HUES48 (cell line): ENCODE data around the gene HOXA7.

Experiments used
- H3K27ac ChIP-seq: one replicate; pipeline ENCODE4 v1.7.0; 2013; ENCODE audit warnings: low read depth, low read length, inconsistent platforms
- H3K27me3 ChIP-seq: 2 replicates; pipeline ENCODE4 v1.6.1; 2013; ENCODE audit warnings: mild to moderate bottlenecking, low read length; ENCODE audit not compliant: control insufficient read depth, insufficient read depth
- H3K36me3 ChIP-seq: 2 replicates; pipeline ENCODE4 v1.6.1; 2013; ENCODE audit warnings: low read length; ENCODE audit not compliant: control insufficient read depth, insufficient read depth
- H3K4me1 ChIP-seq: 2 replicates; pipeline ENCODE4 v1.6.1; 2013; ENCODE audit warnings: mild to moderate bottlenecking, low read length; ENCODE audit not compliant: control insufficient read depth, insufficient read depth
- H3K4me3 ChIP-seq: 2 replicates; pipeline ENCODE4 v1.5.1; 2013; ENCODE audit warnings: mild to moderate bottlenecking, low read depth, low read length
- H3K9ac ChIP-seq: 2 replicates; pipeline ENCODE4 v1.6.1; 2013; ENCODE audit warnings: mild to moderate bottlenecking, low read depth, low read length, moderate library complexity
- H3K9me3 ChIP-seq: 2 replicates; pipeline ENCODE4 v1.6.1; 2013; ENCODE audit warnings: low read length; ENCODE audit not compliant: control insufficient read depth, insufficient read depth

HOXA7 gene

DNA sequence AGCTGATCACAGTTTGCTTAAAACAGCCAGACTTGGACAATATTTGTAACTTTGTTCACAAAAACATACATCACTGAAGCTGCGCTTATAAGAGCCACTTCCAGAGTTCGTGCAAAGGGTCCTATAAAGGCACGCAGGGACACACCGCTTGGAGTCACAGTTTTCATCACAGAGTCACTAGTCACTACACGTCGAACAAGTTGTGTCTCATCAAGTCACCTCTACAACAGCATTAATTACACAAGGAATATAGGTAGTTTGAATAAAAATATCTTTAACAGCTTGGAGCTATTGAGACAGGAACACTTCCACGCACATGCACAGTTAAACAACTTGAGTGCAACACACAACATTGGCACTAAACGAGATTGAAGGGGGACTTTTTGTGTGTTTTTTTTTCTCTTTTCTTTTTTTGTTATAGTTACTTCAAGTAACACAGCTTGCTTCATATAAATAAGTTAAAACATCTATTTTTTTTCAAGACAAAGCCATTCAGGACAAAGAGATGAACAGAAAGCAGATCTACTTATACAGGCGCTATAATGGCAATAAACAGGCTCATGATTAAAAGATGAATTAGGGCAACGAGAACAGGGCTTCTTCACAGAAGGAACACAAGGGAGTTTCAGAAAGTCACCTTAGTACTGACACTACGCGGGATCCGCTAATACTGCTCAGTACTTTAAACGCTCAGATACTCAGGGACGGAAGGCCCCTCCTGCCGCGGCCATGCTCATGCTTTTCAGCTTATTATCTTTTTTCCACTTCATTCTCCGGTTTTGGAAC is 15.1 kb downstream of the HOXA7 start:
- peaks cover 100% of the 10 kb centered on the region for H3K27me3 ChIP-seq
- 0 out of 2 replicates have a peak, but pooled peaks cover 4% of the 10 kb centered on the region for H3K4me1 ChIP-seq
- H3K4me3 ChIP-seq: no peak overlapping the region
- no peaks in the 10 kb centered on the region for H3K36me3 ChIP-seq
- H3K27ac ChIP-seq: no peak overlapping the region
- H3K9ac ChIP-seq: no peak overlapping the region
- no peaks in the 10 kb centered on the region for H3K9me3 ChIP-seq

DNA sequence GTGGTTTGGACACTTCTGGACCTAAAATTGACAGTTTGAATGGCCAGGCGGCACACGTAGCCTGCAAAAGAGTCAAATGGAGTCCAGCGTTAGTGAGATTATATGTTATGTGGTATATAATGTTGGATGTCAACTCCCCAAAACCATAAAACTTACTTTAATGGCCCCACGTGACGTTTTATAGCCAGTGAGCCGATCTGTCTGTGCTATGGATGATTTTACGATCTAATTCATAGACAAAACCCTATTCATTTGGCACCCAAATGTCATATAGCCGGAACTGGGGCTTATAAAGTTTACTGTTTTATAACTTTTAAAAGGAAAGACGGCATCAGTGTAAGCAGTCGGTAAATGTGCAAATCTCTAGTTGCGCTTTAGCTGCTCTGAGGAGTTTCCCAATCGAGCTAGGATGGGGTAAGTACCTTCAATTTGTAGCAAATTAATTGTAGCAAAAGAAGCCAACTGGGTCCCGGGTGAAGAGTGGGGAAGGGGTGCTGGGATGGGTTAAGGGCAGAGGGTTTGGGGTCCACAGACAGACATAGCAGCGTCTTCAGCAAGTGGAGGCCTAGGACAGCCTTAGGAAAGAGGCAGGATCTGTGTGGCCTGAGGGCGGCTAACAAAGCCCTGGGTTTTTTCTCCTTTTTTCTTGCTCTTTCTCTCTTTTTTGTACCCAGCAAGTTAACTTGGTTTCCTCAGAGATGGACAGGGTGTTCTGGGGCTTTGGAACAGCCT is 16.2 kb downstream of the HOXA7 start:
- Histone ChIP-seq H3K9ac (no peak overlapping the region), H3K27me3 (peaks cover 100% of the 10 kb centered on the region), H3K4me3 (no peak overlapping the region), H3K27ac (no peak overlapping the region), H3K4me1 (0 out of 2 replicates have a peak, but pooled peaks cover 4% of the 10 kb centered on the region), H3K36me3 (no peaks in the 10 kb centered on the region), H3K9me3 (no peaks in the 10 kb centered on the region)

DNA sequence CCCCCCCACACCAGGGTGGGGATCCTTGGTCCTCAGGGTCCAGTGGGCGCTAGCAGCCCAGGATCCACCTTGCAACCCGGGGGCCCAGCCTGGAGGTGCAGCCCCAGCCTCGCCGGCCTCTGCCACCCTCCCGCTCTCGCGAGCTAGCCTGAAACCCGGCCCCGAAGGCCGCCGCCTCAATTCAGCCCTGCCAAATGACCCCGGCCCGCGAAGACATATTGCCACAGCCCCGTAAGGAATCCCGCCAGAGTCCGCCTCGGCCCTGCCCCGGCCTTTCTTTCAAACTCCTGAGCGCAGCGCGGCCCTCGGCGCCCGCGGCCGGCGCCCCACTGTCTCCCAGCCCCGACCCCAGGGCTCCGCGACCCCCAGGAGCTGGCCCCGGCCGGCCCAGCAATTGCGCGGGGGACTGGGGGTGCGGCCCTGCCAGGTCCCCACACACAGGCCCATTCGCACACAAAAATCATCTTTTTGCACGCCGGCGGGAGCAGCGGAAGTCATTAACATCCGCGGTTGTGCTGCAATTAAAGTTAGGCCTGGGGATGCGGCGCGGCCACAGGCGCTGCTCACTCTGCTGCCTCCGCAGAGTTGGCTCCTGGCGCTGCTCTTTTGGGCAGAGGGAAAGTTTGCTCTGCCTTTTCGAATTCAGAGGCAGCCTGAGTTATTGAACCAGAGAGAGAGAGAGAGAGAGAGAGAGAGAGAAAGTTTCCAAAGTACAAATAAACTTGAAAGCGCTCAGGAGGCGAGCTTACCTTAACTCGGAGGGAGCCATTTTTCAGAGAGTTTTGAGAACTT is 16.9 kb downstream of the HOXA7 start:
- no peak overlapping the region for H3K9ac ChIP-seq
- peaks cover 100% of the 10 kb centered on the region for H3K27me3 ChIP-seq
- no peaks in the 10 kb centered on the region for H3K36me3 ChIP-seq
- no peak overlapping the region; the same call in 1 of the 2 replicates for H3K4me3 ChIP-seq
- H3K4me1 ChIP-seq: 0 out of 2 replicates have a peak, but pooled peaks cover 4% of the 10 kb centered on the region
- no peaks in the 10 kb centered on the region for H3K9me3 ChIP-seq
- no peak overlapping the region for H3K27ac ChIP-seq

DNA sequence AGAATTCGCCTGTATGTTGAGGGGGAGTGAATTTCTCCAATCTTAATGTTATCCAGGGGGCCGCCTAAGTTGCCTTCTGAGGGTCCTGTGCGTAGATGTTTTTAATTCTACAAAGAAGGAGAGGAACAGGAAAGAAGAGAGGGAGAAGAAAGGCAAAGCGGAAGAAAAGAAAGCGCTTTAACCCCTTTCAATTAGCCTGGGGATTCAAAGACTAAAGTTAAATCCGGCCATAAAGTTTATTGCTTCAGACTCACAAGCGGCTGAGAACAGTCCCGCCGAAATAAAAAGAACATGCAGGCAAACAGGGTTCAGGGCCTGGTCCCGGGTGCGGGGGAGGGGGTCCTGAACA is 17.5 kb downstream of the HOXA7 start:
- Histone ChIP-seq H3K36me3 (no peaks in the 10 kb centered on the region), H3K9ac (no peak overlapping the region), H3K4me3 (no peak overlapping the region), H3K9me3 (no peaks in the 10 kb centered on the region), H3K4me1 (0 out of 2 replicates have a peak, but pooled peaks cover 4% of the 10 kb centered on the region), H3K27me3 (peaks cover 100% of the 10 kb centered on the region), H3K27ac (no peak overlapping the region)

DNA sequence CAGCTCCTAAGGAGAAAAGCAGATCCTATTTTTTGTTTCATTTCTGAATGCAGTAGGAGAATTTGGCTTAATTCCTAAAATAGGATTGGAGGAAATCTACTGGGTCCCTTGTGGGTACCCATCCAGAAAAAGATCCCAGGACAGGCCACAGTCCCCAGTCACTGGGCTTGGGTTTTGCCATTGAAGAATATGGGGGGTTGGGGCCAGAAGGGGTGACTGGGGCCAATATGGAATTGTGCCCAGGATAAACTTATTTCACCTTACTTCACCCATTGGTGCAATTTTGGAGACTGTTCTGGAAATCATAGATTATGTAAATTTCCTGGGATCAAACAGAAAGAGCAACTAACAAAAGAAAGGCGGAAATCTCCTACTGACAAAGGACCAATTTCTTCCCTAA is 18.0 kb downstream of the HOXA7 start:
- H3K27me3 ChIP-seq: peaks cover 100% of the 10 kb centered on the region
- H3K36me3 ChIP-seq: no peaks in the 10 kb centered on the region
- no peak overlapping the region for H3K9ac ChIP-seq
- H3K27ac ChIP-seq: no peak overlapping the region
- no peak overlapping the region for H3K4me3 ChIP-seq
- 0 out of 2 replicates have a peak, but pooled peaks cover 3% of the 10 kb centered on the region for H3K4me1 ChIP-seq
- H3K9me3 ChIP-seq: no peaks in the 10 kb centered on the region

DNA sequence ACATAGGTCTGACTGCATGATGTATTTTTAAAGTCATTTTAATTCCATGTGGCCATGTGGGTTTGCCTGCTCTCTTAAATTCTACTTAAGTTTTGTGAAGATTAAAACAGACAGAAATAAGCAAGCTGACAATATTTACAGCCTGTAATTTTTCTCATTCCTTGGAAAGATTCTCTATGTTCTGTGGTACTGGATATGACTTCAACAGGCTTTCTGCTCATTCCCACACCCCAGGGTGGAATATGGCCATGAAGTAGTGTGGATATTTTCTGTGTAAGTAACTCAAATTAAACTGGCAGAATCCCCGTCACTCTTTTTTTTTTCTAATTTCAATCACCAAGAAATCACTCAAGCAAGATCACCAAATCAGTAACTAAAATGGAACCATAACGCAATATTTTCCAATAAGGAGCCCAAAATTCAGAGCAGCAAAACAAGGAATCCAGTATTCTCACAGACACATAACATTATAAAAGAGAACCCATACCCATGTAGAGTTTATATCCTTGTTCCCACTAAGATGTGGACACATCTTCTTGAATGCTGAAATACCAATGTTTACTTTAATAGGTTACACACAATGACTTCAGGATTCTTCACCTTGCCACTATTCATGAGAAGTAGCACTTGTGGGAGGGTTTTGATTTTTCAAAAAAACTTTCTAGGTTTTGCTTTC is 18.7 kb downstream of the HOXA7 start:
- Histone ChIP-seq H3K27ac (no peak overlapping the region), H3K9me3 (no peaks in the 10 kb centered on the region), H3K4me3 (no peak overlapping the region), H3K36me3 (no peaks in the 10 kb centered on the region), H3K9ac (no peak overlapping the region), H3K27me3 (peaks cover 100% of the 10 kb centered on the region), H3K4me1 (no peaks in the 10 kb centered on the region)

DNA sequence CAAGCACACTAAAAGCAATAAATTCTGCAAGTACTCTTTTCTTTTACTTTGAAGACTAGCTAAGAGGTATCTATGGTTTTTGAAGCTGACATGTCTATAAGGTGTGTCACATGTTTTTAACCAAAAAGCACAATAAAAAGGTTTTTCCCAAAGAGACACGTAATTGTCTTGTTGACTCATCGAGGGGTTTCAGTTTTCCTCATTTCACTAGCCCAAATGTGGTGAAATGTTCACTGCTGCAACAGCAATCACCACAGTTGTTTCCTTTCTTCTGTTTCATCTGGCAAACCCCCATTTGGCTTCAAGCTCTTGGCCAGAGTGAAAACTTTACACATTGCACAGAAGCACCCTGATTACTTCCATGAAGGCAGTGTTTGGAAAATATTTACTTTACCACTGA is 22.1 kb downstream of the HOXA7 start:
- H3K36me3 ChIP-seq: no peaks in the 10 kb centered on the region
- H3K27ac ChIP-seq: no peak overlapping the region
- H3K27me3 ChIP-seq: peaks cover 100% of the 10 kb centered on the region
- no peaks in the 10 kb centered on the region for H3K4me1 ChIP-seq
- no peak overlapping the region for H3K9ac ChIP-seq
- H3K9me3 ChIP-seq: no peaks in the 10 kb centered on the region
- H3K4me3 ChIP-seq: no peak overlapping the region

DNA sequence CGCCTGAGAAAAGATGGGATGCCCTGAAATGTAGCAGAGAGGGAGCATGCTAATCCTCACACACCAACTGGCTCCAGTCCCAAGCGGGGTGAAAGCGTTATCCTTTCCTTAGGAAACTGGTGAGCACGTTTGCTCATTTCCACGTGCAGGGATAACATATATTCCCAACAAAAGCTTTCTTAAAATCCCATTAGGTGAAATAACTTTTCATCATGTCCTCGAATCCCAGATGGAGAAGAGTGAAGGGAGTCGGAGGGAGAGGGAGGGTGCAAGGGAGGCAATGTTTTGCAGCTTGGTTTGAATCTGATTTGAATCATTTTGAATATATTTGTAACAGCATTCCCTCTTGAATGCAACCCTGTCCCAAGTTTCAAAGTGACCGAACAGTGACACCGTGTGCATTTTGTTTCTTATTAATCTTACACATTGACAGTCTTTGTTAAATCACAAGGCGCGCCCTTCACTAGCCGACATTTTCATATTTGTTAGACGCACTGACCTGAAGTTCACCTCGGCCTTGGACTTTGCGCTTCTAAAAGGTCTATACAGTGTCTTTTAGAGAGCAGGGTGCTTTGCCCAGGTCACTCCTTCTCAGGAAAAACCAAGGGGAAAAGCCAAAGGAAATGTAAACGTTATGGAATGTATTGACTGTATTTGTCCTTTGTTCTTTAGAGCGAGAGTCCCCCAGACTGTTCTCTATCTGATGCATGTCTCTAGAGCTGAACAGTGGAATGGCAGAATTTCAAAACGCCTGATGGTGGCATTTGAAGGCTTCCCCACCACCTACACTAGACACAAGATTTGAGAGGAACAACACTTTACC is 22.9 kb downstream of the HOXA7 start:
- H3K4me3 ChIP-seq: no peak overlapping the region
- H3K9me3 ChIP-seq: no peaks in the 10 kb centered on the region
- no peaks in the 10 kb centered on the region for H3K36me3 ChIP-seq
- H3K4me1 ChIP-seq: no peaks in the 10 kb centered on the region
- H3K27ac ChIP-seq: no peak overlapping the region
- H3K27me3 ChIP-seq: peaks cover 100% of the 10 kb centered on the region
- H3K9ac ChIP-seq: no peak overlapping the region

DNA sequence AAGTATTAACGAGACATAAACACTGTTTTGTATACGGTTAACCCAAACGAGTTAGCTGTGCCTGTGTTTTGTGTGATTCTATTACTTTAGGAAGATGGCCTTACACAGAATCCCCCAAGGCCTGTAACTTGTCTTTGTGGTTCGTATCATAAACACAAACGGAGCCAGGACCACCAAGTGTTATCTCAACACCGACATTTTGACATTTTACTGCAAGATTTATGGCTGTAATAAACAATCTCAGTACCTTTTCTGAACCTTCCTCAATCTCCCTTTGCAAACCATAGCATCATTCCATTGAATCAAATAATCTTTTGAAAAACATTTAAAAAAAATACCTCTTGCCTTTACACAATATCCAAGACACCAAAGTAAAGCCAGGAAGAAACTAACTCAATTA is 23.5 kb downstream of the HOXA7 start:
- Histone ChIP-seq H3K9me3 (no peaks in the 10 kb centered on the region), H3K9ac (no peak overlapping the region), H3K4me3 (no peak overlapping the region), H3K27me3 (peaks cover 100% of the 10 kb centered on the region), H3K4me1 (no peaks in the 10 kb centered on the region), H3K27ac (no peak overlapping the region), H3K36me3 (no peaks in the 10 kb centered on the region)

DNA sequence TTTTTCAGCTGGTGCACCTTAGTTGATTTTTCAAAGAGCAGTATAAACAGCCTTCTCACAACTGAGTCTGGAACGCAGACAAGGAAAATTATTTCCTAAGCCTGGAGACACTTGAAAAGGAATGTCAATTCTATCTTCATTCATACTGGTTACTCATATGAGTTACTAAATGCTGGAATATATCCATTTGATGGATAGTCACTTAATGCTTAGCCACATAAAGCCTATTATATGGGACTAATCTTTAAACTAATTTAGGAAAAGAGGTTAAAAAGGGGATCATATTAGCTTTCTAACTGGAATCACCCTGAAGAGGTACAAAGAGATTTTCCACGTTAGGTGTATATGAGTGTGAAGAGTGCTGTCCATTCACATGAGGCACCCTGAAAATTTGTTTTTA is 24.3 kb downstream of the HOXA7 start:
- Histone ChIP-seq H3K9ac (no peak overlapping the region), H3K9me3 (no peaks in the 10 kb centered on the region), H3K4me1 (no peaks in the 10 kb centered on the region), H3K36me3 (no peaks in the 10 kb centered on the region), H3K27ac (no peak overlapping the region), H3K4me3 (no peak overlapping the region), H3K27me3 (peaks cover 100% of the 10 kb centered on the region)
